GM18519 (cell line): Measurements from ENCODE around the gene MBLAC1.
A peak's percentile ranks its signal among the peaks of the same experiment; 100 is the strongest.

Source experiments
- ATAC-seq: cut with Tn5 transposase; IDR thresholded peaks from one replicate; pipeline ENCODE4 v1.9.1; 2021; ENCODE audit warnings: mild to moderate bottlenecking, moderate library complexity; ENCODE audit not compliant: unreplicated experiment, low FRiP score

The MBLAC1 gene

GRCh38 chr7:100166970-100167911 is 40.5 kb downstream of the MBLAC1 start:
- ATAC-seq: no peak

- no peak for ATAC-seq
Observed at GRCh38 chr7:100167912-100168323, 41.2 kb downstream of the MBLAC1 start.

GRCh38 chr7:100169147-100169850 is 42.5 kb downstream of the MBLAC1 start:
- ATAC-seq: no peak

GRCh38 chr7:100170101-100170897 is 43.5 kb downstream of the MBLAC1 start:
- ATAC-seq: no peak

- ATAC-seq: no peak
Observed at GRCh38 chr7:100171087-100171681, 44.4 kb downstream of the MBLAC1 start.

GRCh38 chr7:100171840-100172239 is 45.1 kb downstream of the MBLAC1 start:
- no peak for ATAC-seq

GRCh38 chr7:100173806-100174495 is 47.2 kb downstream of the MBLAC1 start:
- ATAC-seq: no peak

GRCh38 chr7:100174582-100174981 is 47.8 kb downstream of the MBLAC1 start:
- ATAC-seq: no peak

- ATAC-seq: no peak
Observed at GRCh38 chr7:100175296-100175935, 48.6 kb downstream of the MBLAC1 start.

GRCh38 chr7:100176096-100177044 is 49.6 kb downstream of the MBLAC1 start:
- no peak for ATAC-seq

- peak; percentile 56 for ATAC-seq
Observed at GRCh38 chr7:100177045-100178001, 50.6 kb downstream of the MBLAC1 start, which contains the start of the genes GPC2 and STAG3. TSS of gene GPC2 (minus strand) at chr7:100177381. CDS start at chr7:100177199, 182 bp downstream. TSS of gene STAG3 (plus strand) at chr7:100177918. CDS start at chr7:100180557, 2,639 bp downstream.
